GDM1 (cell line): Measurements from ENCODE around the gene NTMT1.
"Not testable (repeated sequence)": the region's sequence is repeated elsewhere in the genome, so short reads cannot be mapped to it uniquely, and the experiment has no call there.

ENCODE experiments used
- DNase-seq: peaks from one replicate; lab custom pipeline; 2025; lab: John Stamatoyannopoulos, UW

Gene NTMT1

GRCh38 chr9:129626079-129626624 lies at the start of gene NTMT1:
TSS of gene NTMT1 (plus strand) at chr9:129626163. CDS start at chr9:129632704, 6,541 bp downstream.
- peak; percentile 77 for DNase-seq

GRCh38 chr9:129576546-129577543 lies 49.1 kb upstream of the NTMT1 start:
- DNase-seq, result no peak

GRCh38 chr9:129579294-129579693 lies 46.7 kb upstream of the NTMT1 start:
- no peak for DNase-seq

- no peak for DNase-seq
These were observed 45.6 kb upstream of the NTMT1 start for GRCh38 chr9:129580211-129580915.

- no peak for DNase-seq
These were observed 44.3 kb upstream of the NTMT1 start for GRCh38 chr9:129581505-129582189.

- no peak for DNase-seq
These were observed 43.1 kb upstream of the NTMT1 start for GRCh38 chr9:129582855-129583254.

- DNase-seq, result no peak
These were observed 42.5 kb upstream of the NTMT1 start for GRCh38 chr9:129583308-129584038.

GRCh38 chr9:129584136-129584535 lies 41.8 kb upstream of the NTMT1 start:
- peak; percentile 46 for DNase-seq

- no peak for DNase-seq
These were observed 40.6 kb upstream of the NTMT1 start for GRCh38 chr9:129585352-129585751.

- DNase-seq, result no peak
These were observed 39.7 kb upstream of the NTMT1 start for GRCh38 chr9:129586245-129586644.

GRCh38 chr9:129586685-129587084 lies 39.3 kb upstream of the NTMT1 start:
- DNase-seq, result no peak

GRCh38 chr9:129587487-129588262 lies 38.3 kb upstream of the NTMT1 start:
- no peak for DNase-seq

- DNase-seq, result no peak
These were observed 35.5 kb upstream of the NTMT1 start for GRCh38 chr9:129590466-129590865.

GRCh38 chr9:129591916-129592315 lies 34.0 kb upstream of the NTMT1 start:
- no peak for DNase-seq

- not testable (repeated sequence) for DNase-seq
These were observed 33.2 kb upstream of the NTMT1 start for GRCh38 chr9:129592790-129593189.

GRCh38 chr9:129594632-129595031 lies 31.3 kb upstream of the NTMT1 start:
- DNase-seq, result no peak

GRCh38 chr9:129595311-129595741 lies 30.6 kb upstream of the NTMT1 start:
- DNase-seq, result no peak

GRCh38 chr9:129595903-129596540 lies 29.9 kb upstream of the NTMT1 start:
- peak; percentile 45 for DNase-seq

GRCh38 chr9:129596541-129597331 lies 29.2 kb upstream of the NTMT1 start:
- no peak for DNase-seq
